ENCODE results near the gene PALM2AKAP2. TPM values are rescaled to one million over a fixed set of nuclear protein-coding genes. Genes with fewer than 3 reads are reported as not detected.

Gene PALM2AKAP2
- total and polyA plus RNA-seq, 2 experiments from 2014 or later, result 2.7 to 7.0 TPM

DNA sequence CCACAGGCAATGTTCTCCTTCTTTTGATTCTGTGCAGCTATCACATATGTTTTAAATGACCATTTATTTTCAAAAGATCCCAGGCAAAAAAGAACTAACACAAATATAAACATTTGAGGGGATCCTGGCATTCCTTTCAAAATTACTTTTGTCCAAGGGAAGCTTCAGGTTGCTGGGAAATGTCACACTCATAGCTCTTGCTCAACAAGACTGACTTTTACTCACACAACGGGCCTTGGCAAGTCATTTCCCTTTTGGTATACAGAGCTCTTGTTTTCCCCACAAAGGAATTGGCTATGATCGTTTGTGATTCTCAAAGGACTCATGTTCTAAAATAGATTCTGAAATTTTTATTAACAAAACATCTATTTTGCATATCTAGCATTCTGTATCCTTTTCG lies 4.5 kb upstream of the PALM2AKAP2 start:
- DNase-seq (ENCODE audit: low spot score), result no peak
- no peak overlapping the region for H3K4me3 ChIP-seq
- peaks cover 20% of the 10 kb centered on the region for H3K4me1 ChIP-seq (ENCODE audit: insufficient read depth)
- no peaks in the 10 kb centered on the region for H4K20me1 ChIP-seq (ENCODE audit: insufficient read depth, poor library complexity, severe bottlenecking)
- H3K27me3 ChIP-seq, result peaks cover 18% of the 10 kb centered on the region
- no peaks in the 10 kb centered on the region for H3K79me2 ChIP-seq
- TF ChIP-seq EZH2phosphoT487 (IDR thresholded peaks at IDR 0.05; ENCODE audit: low read depth, severe bottlenecking, unreplicated experiment) (no peak), EZH2 (IDR thresholded peaks at IDR 0.05; ENCODE audit: borderline replicate concordance) (no peak)
- TF ChIP-seq, protein P1, sequence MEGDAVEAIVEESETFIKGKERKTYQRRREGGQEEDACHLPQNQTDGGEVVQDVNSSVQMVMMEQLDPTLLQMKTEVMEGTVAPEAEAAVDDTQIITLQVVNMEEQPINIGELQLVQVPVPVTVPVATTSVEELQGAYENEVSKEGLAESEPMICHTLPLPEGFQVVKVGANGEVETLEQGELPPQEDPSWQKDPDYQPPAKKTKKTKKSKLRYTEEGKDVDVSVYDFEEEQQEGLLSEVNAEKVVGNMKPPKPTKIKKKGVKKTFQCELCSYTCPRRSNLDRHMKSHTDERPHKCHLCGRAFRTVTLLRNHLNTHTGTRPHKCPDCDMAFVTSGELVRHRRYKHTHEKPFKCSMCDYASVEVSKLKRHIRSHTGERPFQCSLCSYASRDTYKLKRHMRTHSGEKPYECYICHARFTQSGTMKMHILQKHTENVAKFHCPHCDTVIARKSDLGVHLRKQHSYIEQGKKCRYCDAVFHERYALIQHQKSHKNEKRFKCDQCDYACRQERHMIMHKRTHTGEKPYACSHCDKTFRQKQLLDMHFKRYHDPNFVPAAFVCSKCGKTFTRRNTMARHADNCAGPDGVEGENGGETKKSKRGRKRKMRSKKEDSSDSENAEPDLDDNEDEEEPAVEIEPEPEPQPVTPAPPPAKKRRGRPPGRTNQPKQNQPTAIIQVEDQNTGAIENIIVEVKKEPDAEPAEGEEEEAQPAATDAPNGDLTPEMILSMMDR (IDR thresholded peaks at IDR 0.05; ENCODE audit: poor library complexity), result no peak
- no peak overlapping the region for H2AFZ ChIP-seq
- no peak overlapping the region for H3K4me2 ChIP-seq
- H3K27ac ChIP-seq, result no peak overlapping the region
- H3K36me3 ChIP-seq (replicated peaks; ENCODE audit: insufficient read depth, low read depth), result no peaks in the 10 kb centered on the region
- H3K9me3 ChIP-seq (ENCODE audit: low read depth), result no peaks in the 10 kb centered on the region
- 75% methylated on average over 3 of the region's 3 CpGs for WGBS (ENCODE audit: low lambda C conversion rate, missing lambda C conversion rate)
- no peaks in the 10 kb centered on the region for H3K9me2 ChIP-seq (replicated peaks; ENCODE audit: insufficient read depth)

DNA sequence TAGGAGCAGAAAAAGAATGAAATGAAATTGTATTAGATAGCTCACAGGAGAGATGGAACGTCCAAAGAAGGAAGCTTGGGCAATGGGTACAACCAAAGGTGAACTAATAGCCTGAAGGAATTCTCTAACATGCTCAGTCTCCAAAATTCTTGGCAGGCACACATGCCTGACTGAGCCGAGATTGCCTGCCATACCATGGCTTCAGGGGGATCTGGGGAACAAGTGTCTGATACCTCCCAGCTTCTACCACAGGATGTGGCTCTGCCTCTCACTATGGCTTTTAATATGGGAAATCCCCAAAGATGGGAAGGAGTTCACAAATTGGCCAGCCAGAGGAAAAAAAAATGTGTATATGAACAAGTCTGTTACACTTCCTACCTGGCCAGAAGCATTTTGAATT lies 3.6 kb upstream of the PALM2AKAP2 start:
- no peak for DNase-seq (ENCODE audit: low spot score)
- Histone ChIP-seq H4K20me1 (ENCODE audit: insufficient read depth, poor library complexity, severe bottlenecking) (no peaks in the 10 kb centered on the region), H3K4me1 (ENCODE audit: insufficient read depth) (peaks cover 13% of the 10 kb centered on the region), H3K27me3 (peaks cover 26% of the 10 kb centered on the region), H3K4me2 (no peak overlapping the region), H3K9me3 (ENCODE audit: low read depth) (no peaks in the 10 kb centered on the region), H3K79me2 (no peaks in the 10 kb centered on the region), H3K9me2 (replicated peaks; ENCODE audit: insufficient read depth) (no peaks in the 10 kb centered on the region), H3K27ac (no peak overlapping the region), H3K4me3 (no peak overlapping the region), H2AFZ (no peak overlapping the region), H3K36me3 (replicated peaks; ENCODE audit: insufficient read depth, low read depth) (no peaks in the 10 kb centered on the region)
- TF ChIP-seq EZH2phosphoT487 (IDR thresholded peaks at IDR 0.05; ENCODE audit: low read depth, severe bottlenecking, unreplicated experiment) (no peak), EZH2 (IDR thresholded peaks at IDR 0.05; ENCODE audit: borderline replicate concordance) (no peak)
- TF ChIP-seq, protein P1 (IDR thresholded peaks at IDR 0.05; ENCODE audit: poor library complexity), result no peak
- 68% methylated on average over 2 of the region's 2 CpGs for WGBS (ENCODE audit: low lambda C conversion rate, missing lambda C conversion rate)

DNA sequence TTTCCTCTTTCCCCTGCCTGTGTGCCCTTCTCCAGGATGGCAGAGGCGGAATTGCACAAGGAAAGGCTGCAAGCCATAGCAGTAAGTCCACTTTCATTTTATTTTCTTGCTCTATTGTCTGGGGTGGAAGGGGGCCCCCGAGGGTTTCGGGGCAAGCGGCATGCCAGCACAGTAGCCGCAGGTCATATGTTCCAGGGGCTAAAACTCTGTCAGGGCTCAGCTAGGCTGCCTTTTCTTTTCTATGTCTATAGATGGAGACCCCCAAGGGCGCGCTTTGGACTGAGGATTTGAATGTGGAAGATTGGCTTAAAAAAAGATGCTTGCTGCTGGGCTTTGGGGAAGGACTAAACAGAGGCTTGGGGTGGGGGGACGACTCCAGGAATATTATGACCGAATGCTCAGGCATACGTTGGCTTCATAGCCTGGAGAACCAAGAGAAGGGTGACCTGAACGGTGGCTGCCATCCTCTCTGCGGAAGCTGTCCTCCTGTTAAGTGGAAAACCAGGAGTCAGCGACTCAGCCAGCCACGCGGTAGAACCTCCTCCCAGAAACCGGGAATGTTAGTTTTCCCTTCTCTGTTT lies 545 bp downstream of the PALM2AKAP2 start:
- no peak for DNase-seq (ENCODE audit: low spot score)
- H3K9me3 ChIP-seq (ENCODE audit: low read depth), result no peaks in the 10 kb centered on the region
- H3K4me2 ChIP-seq, result peak overlapping the region; percentile 92
- no peaks in the 10 kb centered on the region for H3K4me1 ChIP-seq (ENCODE audit: insufficient read depth)
- H3K9me2 ChIP-seq (replicated peaks; ENCODE audit: insufficient read depth), result no peaks in the 10 kb centered on the region
- peaks cover 5% of the 10 kb centered on the region for H3K79me2 ChIP-seq
- no peaks in the 10 kb centered on the region for H3K36me3 ChIP-seq (replicated peaks; ENCODE audit: insufficient read depth, low read depth)
- peak overlapping the region; percentile 58 for H2AFZ ChIP-seq
- H4K20me1 ChIP-seq (ENCODE audit: insufficient read depth, poor library complexity, severe bottlenecking), result no peaks in the 10 kb centered on the region
- H3K27me3 ChIP-seq, result peaks cover 32% of the 10 kb centered on the region
- peak overlapping the region; percentile 79 for H3K27ac ChIP-seq
- WGBS (ENCODE audit: low lambda C conversion rate, missing lambda C conversion rate), result 5% methylated on average over 16 of the region's 16 CpGs
- peak overlapping the region; percentile 77 for H3K4me3 ChIP-seq
- no peak for TF ChIP-seq EZH2phosphoT487 (IDR thresholded peaks at IDR 0.05; ENCODE audit: low read depth, severe bottlenecking, unreplicated experiment)
- no peak for TF ChIP-seq EZH2 (IDR thresholded peaks at IDR 0.05; ENCODE audit: borderline replicate concordance)

DNA sequence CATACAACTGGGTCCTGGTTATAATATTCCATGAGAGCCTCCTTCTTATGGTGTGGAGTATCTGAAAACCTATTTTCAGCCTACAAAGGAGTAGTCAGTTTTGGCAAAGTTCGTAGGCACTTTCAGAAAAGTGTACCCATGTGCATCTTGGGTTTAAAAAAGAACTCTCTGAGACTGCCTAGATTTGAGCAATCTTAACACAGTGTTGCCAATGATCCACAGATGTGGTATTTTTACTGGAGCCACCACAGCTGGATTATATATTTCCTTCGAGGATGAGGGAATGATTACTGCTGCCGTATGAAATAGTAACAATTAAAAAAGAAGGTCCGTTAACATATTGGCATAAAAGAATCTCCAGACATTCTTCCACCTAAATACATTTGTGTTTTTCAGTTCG lies 1.1 kb downstream of the PALM2AKAP2 start:
- H3K36me3 ChIP-seq (replicated peaks; ENCODE audit: insufficient read depth, low read depth), result no peaks in the 10 kb centered on the region
- no peaks in the 10 kb centered on the region for H3K9me2 ChIP-seq (replicated peaks; ENCODE audit: insufficient read depth)
- peak overlapping the region; percentile 77 for H3K4me3 ChIP-seq
- no peak for DNase-seq (ENCODE audit: low spot score)
- H3K4me1 ChIP-seq (ENCODE audit: insufficient read depth), result no peaks in the 10 kb centered on the region
- H3K27me3 ChIP-seq, result peaks cover 32% of the 10 kb centered on the region
- peaks cover 5% of the 10 kb centered on the region for H3K79me2 ChIP-seq
- no peaks in the 10 kb centered on the region for H3K9me3 ChIP-seq (ENCODE audit: low read depth)
- peak overlapping the region; percentile 79 for H3K27ac ChIP-seq
- no peak overlapping the region for H2AFZ ChIP-seq
- no peak for TF ChIP-seq EZH2phosphoT487 (IDR thresholded peaks at IDR 0.05; ENCODE audit: low read depth, severe bottlenecking, unreplicated experiment)
- TF ChIP-seq, protein P1 (IDR thresholded peaks at IDR 0.05; ENCODE audit: poor library complexity), result no peak
- no peak for TF ChIP-seq EZH2 (IDR thresholded peaks at IDR 0.05; ENCODE audit: borderline replicate concordance)
- H4K20me1 ChIP-seq (ENCODE audit: insufficient read depth, poor library complexity, severe bottlenecking), result no peaks in the 10 kb centered on the region
- H3K4me2 ChIP-seq, result peak overlapping the region; percentile 92
- 71% methylated on average over 5 of the region's 5 CpGs for WGBS (ENCODE audit: low lambda C conversion rate, missing lambda C conversion rate)
